ENCODE results near the gene GPR108.

GRCh38 chr19:6721138-6721474, 16.3 kb downstream of the GPR108 start:
- no peak for TF ChIP-seq POLR2A (IDR thresholded peaks at IDR 0.05; ENCODE audit: low read depth, low read length)
- TF ChIP-seq POLR2AphosphoS5 (IDR thresholded peaks at IDR 0.05; ENCODE audit: low read depth, low read length): no peak
- TF ChIP-seq TAF1 (IDR thresholded peaks at IDR 0.05; ENCODE audit: borderline replicate concordance, low read depth, low read length): no peak
